ENCODE data around the gene HSPA12B. TPM values are rescaled to one million over a fixed set of nuclear protein-coding genes. Genes with fewer than 3 reads are reported as not detected.

The HSPA12B gene
- total RNA-seq, 4 donors from 2014 or later = 7.3 to 19.4 (median 13.1) TPM

DNA sequence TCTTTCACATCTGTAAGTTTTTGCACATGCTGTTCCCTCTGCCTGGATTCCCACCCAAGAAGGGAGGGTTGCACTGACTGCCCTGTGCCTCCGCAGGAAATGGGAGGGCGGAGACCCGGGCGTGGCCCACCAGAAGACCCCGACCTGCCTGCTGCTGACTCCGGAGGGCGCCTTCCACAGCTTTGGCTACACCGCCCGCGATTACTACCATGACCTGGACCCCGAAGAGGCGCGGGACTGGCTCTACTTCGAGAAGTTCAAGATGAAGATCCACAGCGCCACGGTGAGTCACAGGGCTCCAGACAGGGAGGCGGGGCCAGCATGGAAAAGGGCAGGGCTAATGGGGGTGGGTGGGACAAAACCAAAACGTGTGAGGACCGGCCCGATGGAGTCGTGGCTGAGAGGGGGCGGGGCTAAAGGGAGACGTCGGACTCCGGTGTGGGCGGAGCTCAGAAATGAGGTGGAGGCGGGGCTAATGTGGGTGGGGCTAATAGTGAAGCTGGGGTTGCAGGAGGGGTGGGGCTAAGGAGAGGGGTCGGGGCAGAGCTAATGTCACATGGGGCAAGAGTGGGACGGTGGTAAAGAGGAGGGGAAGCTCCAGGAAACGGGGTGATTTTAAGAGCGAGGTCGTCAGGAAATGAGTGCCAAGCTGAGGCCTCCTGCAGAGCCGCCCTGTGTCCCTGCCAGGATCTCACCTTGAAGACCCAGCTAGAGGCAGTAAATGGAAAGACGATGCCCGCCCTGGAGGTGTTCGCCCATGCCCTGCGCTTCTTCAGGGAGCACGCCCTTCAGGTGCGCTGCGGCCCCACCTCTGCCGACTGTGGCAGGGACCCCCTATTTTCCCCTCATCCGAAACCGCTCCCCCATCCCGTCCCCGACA, 12.6 kb downstream of the HSPA12B start:
- Histone ChIP-seq H3K27me3 (no peaks in the 10 kb centered on the region), H3K27ac (no peak overlapping the region), H3K36me3 (no peaks in the 10 kb centered on the region), H3K4me1 (peaks cover 9 to 21% of the 10 kb centered on the region in 2 donors), H3K9me3 (no peaks in the 10 kb centered on the region), H3K4me3 (replicated peaks in 1 of 3) (no peak overlapping the region)
- DNase-seq = peak; percentile 65 to 67
- 29 to 35% methylated on average over 44 of the region's 45 CpGs for WGBS, 2 donors
- intact Hi-C loops (cut with DNase I) = no loop called here
- no peak for TF ChIP-seq POLR2A (IDR thresholded peaks at IDR 0.05)
- TF ChIP-seq, protein P1, sequence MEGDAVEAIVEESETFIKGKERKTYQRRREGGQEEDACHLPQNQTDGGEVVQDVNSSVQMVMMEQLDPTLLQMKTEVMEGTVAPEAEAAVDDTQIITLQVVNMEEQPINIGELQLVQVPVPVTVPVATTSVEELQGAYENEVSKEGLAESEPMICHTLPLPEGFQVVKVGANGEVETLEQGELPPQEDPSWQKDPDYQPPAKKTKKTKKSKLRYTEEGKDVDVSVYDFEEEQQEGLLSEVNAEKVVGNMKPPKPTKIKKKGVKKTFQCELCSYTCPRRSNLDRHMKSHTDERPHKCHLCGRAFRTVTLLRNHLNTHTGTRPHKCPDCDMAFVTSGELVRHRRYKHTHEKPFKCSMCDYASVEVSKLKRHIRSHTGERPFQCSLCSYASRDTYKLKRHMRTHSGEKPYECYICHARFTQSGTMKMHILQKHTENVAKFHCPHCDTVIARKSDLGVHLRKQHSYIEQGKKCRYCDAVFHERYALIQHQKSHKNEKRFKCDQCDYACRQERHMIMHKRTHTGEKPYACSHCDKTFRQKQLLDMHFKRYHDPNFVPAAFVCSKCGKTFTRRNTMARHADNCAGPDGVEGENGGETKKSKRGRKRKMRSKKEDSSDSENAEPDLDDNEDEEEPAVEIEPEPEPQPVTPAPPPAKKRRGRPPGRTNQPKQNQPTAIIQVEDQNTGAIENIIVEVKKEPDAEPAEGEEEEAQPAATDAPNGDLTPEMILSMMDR (IDR thresholded peaks at IDR 0.05) = no peak

DNA sequence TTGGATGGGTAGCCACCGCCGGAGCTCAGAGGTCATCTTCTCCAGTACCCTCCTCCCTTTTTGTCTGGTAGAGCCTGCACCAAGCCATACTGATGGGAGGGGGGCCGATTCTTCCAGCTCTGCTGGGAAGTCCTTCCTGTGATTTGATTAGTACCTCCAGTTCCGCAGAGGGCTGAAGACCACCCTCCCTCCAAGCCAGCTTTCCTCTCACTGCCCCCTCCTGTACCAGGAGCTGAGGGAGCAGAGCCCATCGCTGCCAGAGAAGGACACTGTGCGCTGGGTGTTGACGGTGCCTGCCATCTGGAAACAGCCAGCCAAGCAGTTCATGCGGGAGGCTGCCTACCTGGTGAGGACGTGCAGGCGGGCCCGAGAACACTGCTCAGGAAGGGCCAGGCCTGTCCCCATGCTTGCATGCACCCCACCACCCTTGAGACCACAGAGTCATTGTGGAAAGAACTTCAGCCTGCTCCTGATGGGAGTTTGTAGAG, 13.2 kb downstream of the HSPA12B start:
- intact Hi-C loops (cut with DNase I) = no loop called here
- H3K9me3 ChIP-seq = no peaks in the 10 kb centered on the region
- DNase-seq = no peak
- H3K4me1 ChIP-seq = peaks cover 9 to 18% of the 10 kb centered on the region in 2 donors
- H3K27me3 ChIP-seq = no peaks in the 10 kb centered on the region
- WGBS, 2 donors = 75 to 77% methylated on average over 8 to 11 of the region's 11 CpGs
- H3K36me3 ChIP-seq = no peaks in the 10 kb centered on the region
- H3K27ac ChIP-seq = no peak overlapping the region
- H3K4me3 ChIP-seq (replicated peaks in 1 of 3) = no peak overlapping the region
- TF ChIP-seq POLR2A (IDR thresholded peaks at IDR 0.05) = no peak
- TF ChIP-seq, protein P1 (IDR thresholded peaks at IDR 0.05) = no peak

DNA sequence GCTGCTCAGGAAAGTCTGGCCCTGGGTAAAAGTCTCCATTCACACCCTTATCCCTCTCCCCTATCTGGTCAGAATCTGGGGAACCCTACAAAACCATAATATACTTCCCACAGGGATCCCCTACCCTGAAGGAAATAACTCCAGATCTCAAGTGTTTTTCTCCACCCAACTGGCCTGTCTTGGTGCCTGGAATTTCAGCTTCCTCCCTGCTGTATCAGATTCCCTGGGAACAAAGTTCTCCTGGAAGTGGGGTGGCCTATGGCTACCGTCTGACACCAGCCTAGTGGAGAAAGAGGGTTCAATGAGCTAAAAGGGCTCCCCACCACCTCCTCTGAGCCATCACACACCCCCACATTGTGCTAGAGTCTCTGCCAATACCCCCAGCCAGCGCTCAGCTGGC, 15.0 kb downstream of the HSPA12B start:
- Histone ChIP-seq H3K27me3 (no peaks in the 10 kb centered on the region), H3K4me3 (replicated peaks in 1 of 3) (no peak overlapping the region), H3K36me3 (no peaks in the 10 kb centered on the region), H3K9me3 (no peaks in the 10 kb centered on the region), H3K4me1 (peaks cover 9 to 28% of the 10 kb centered on the region in 2 donors), H3K27ac (no peak overlapping the region)
- intact Hi-C loops (cut with DNase I) = no loop called here
- no peak for DNase-seq
- TF ChIP-seq, protein P1 (IDR thresholded peaks at IDR 0.05) = no peak
- no peak for TF ChIP-seq POLR2A (IDR thresholded peaks at IDR 0.05)
- WGBS, 2 donors = 84 to 91% methylated on average over 2 of the region's 2 CpGs

DNA sequence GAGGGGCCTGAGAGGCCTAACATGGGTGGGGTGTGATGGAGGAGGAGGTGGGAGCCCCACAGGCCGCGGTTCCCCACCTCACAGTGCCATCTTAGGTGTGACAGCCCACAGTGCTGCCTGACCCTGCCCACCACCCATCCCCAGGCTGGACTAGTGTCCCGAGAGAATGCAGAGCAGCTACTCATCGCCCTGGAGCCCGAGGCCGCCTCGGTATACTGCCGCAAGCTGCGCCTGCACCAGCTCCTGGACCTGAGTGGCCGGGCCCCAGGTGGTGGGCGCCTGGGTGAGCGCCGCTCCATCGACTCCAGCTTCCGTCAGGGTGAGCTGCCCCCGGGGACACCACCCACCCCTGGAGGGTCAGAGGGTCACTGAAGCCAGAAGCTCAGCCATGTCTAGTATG, 15.6 kb downstream of the HSPA12B start:
- Histone ChIP-seq H3K27ac (no peak overlapping the region), H3K9me3 (no peaks in the 10 kb centered on the region), H3K4me1 (peaks cover 9 to 28% of the 10 kb centered on the region in 2 donors), H3K4me3 (replicated peaks in 1 of 3) (no peak overlapping the region), H3K36me3 (no peaks in the 10 kb centered on the region), H3K27me3 (no peaks in the 10 kb centered on the region)
- WGBS, 2 donors = 80 to 86% methylated on average over 2 to 8 of the region's 16 CpGs
- intact Hi-C loops (cut with DNase I) = no loop called here
- DNase-seq = no peak
- no peak for TF ChIP-seq POLR2A (IDR thresholded peaks at IDR 0.05)
- TF ChIP-seq, protein P1 (IDR thresholded peaks at IDR 0.05) = no peak

DNA sequence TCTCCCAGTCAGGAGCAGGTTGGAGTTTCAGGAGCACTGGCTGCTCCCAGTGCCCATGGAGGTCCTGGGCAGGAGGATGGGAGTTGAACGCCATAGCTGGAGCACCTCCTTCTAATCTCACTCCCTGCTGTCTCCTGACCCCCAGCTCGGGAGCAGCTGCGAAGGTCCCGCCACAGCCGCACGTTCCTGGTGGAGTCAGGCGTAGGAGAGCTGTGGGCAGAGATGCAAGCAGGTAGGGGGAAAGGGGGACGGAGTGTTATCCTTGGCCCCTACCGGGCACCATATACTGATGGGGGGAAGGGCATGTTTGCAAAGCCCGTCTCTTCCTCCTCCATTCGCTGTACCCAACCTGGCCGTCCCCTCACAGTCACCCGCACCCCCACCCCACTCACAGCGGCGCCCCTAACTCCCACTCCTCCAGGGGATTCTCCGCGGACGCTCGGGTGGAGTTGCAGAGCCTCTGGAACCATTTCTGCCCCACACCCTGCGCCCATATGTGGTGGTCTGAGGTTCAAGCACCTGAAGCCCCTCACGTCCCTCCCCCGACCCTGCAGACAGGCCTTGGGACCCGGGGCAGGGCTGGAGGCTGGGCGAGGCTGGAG, 16.7 kb downstream of the HSPA12B start:
- intact Hi-C loops (cut with DNase I) = no loop called here
- Histone ChIP-seq H3K9me3 (no peaks in the 10 kb centered on the region), H3K4me3 (replicated peaks in 1 of 3) (no peak overlapping the region), H3K4me1 (peaks cover 9 to 28% of the 10 kb centered on the region in 2 donors), H3K27me3 (no peaks in the 10 kb centered on the region), H3K36me3 (no peaks in the 10 kb centered on the region), H3K27ac (no peak overlapping the region)
- no peak for TF ChIP-seq POLR2A (IDR thresholded peaks at IDR 0.05)
- TF ChIP-seq, protein P1 (IDR thresholded peaks at IDR 0.05) = no peak
- 70 to 73% methylated on average over 18 to 21 of the region's 24 CpGs for WGBS, 2 donors
- DNase-seq = no peak

Measured in thyroid gland (tissue), 4 donors.